ENCODE results near the gene TGIF2.

The TGIF2 gene

GRCh38 chr20:36632147-36632486, 58.7 kb downstream of the TGIF2 start:
- Histone ChIP-seq H3K4me3 (ENCODE audit: insufficient read depth in 1 of 2, low read depth in 1 of 2, low read length in 2 of 2) (no peak overlapping the region), H2BK5ac (ENCODE audit: low read depth, low read length, poor library complexity, severe bottlenecking) (no peak overlapping the region), H3K4me2 (ENCODE audit: low read length, poor library complexity, severe bottlenecking) (no peak overlapping the region), H3K27ac (ENCODE audit: low read length, poor library complexity, severe bottlenecking) (no peak overlapping the region), H4K8ac (ENCODE audit: low read length) (no peak overlapping the region), H3K9me3 (ENCODE audit: control insufficient read depth, low read length) (no peaks in the 10 kb centered on the region), H2AK5ac (ENCODE audit: low read length, severe bottlenecking) (no peak overlapping the region), H4K91ac (ENCODE audit: low read length) (no peak overlapping the region), H3K9ac (ENCODE audit: low read length) (no peak overlapping the region), H3K27me3 (ENCODE audit: control insufficient read depth in 1 of 2, insufficient read depth in 1 of 2, low read length in 2 of 2) (peaks cover 0 to 9% of the 10 kb centered on the region in 2 experiments), H3K79me1 (replicated peaks; ENCODE audit: low read length, poor library complexity, severe bottlenecking) (no peaks in the 10 kb centered on the region), H3K4me1 (ENCODE audit: control insufficient read depth, insufficient read depth, low read depth, low read length) (peaks cover 9% of the 10 kb centered on the region), H3K4ac (ENCODE audit: low read depth in 1 of 2, low read length in 2 of 2) (peak overlapping the region in 1 of 2 experiments; percentile 16), H2BK12ac (ENCODE audit: low read length in 2 of 2) (no peak overlapping the region), H2BK15ac (ENCODE audit: low read depth, poor library complexity, severe bottlenecking) (no peak overlapping the region), H3K14ac (ENCODE audit: low read length in 2 of 2) (no peak overlapping the region), H3K36me3 (ENCODE audit: control insufficient read depth in 1 of 2, insufficient read depth in 2 of 2, low read depth in 1 of 2, low read length in 2 of 2) (no peaks in the 10 kb centered on the region), H2AFZ (ENCODE audit: low read depth, low read length) (no peak overlapping the region), H3K23ac (ENCODE audit: low read length in 2 of 2) (no peak overlapping the region), H2BK120ac (ENCODE audit: low read depth, low read length) (no peak overlapping the region), H3K18ac (ENCODE audit: low read depth in 1 of 2, low read length in 2 of 2) (no peak overlapping the region)
- no peak for DNase-seq
- 85% methylated on average over 3 of the region's 3 CpGs for whole genome bisulfite sequencing

GRCh38 chr20:36632487-36633284, 59.3 kb downstream of the TGIF2 start:
- H3K27ac ChIP-seq (ENCODE audit: low read length, poor library complexity, severe bottlenecking): no peak overlapping the region
- H4K91ac ChIP-seq (ENCODE audit: low read length): no peak overlapping the region
- no peaks in the 10 kb centered on the region for H3K79me1 ChIP-seq (replicated peaks; ENCODE audit: low read length, poor library complexity, severe bottlenecking)
- H2BK120ac ChIP-seq (ENCODE audit: low read depth, low read length): no peak overlapping the region
- no peaks in the 10 kb centered on the region for H3K36me3 ChIP-seq (ENCODE audit: control insufficient read depth in 1 of 2, insufficient read depth in 2 of 2, low read depth in 1 of 2, low read length in 2 of 2)
- no peak overlapping the region for H3K4ac ChIP-seq (ENCODE audit: low read depth in 1 of 2, low read length in 2 of 2)
- H3K27me3 ChIP-seq (ENCODE audit: control insufficient read depth in 1 of 2, insufficient read depth in 1 of 2, low read length in 2 of 2): peaks cover 0 to 9% of the 10 kb centered on the region in 2 experiments
- no peak overlapping the region for H3K4me3 ChIP-seq (ENCODE audit: insufficient read depth in 1 of 2, low read depth in 1 of 2, low read length in 2 of 2)
- H3K23ac ChIP-seq (ENCODE audit: low read length in 2 of 2): no peak overlapping the region
- H2AFZ ChIP-seq (ENCODE audit: low read depth, low read length): no peak overlapping the region
- no peak overlapping the region for H3K18ac ChIP-seq (ENCODE audit: low read depth in 1 of 2, low read length in 2 of 2)
- no peak overlapping the region for H2BK15ac ChIP-seq (ENCODE audit: low read depth, poor library complexity, severe bottlenecking)
- no peak overlapping the region for H4K8ac ChIP-seq (ENCODE audit: low read length)
- H2AK5ac ChIP-seq (ENCODE audit: low read length, severe bottlenecking): no peak overlapping the region
- no peak overlapping the region for H3K9ac ChIP-seq (ENCODE audit: low read length)
- no peak overlapping the region for H2BK5ac ChIP-seq (ENCODE audit: low read depth, low read length, poor library complexity, severe bottlenecking)
- H3K9me3 ChIP-seq (ENCODE audit: control insufficient read depth, low read length): no peaks in the 10 kb centered on the region
- peaks cover 9% of the 10 kb centered on the region for H3K4me1 ChIP-seq (ENCODE audit: control insufficient read depth, insufficient read depth, low read depth, low read length)
- H3K14ac ChIP-seq (ENCODE audit: low read length in 2 of 2): no peak overlapping the region
- WGBS: 76% methylated on average over 14 of the region's 14 CpGs
- no peak for DNase-seq
- H2BK12ac ChIP-seq (ENCODE audit: low read length in 2 of 2): no peak overlapping the region
- H3K4me2 ChIP-seq (ENCODE audit: low read length, poor library complexity, severe bottlenecking): no peak overlapping the region

GRCh38 chr20:36633285-36633772, 59.9 kb downstream of the TGIF2 start:
- no peak overlapping the region for H3K23ac ChIP-seq (ENCODE audit: low read length in 2 of 2)
- H3K4me1 ChIP-seq (ENCODE audit: control insufficient read depth, insufficient read depth, low read depth, low read length): peaks cover 9% of the 10 kb centered on the region
- H3K27me3 ChIP-seq (ENCODE audit: control insufficient read depth in 1 of 2, insufficient read depth in 1 of 2, low read length in 2 of 2): peaks cover 0 to 9% of the 10 kb centered on the region in 2 experiments
- no peak overlapping the region for H2AK5ac ChIP-seq (ENCODE audit: low read length, severe bottlenecking)
- H3K4me3 ChIP-seq (ENCODE audit: insufficient read depth in 1 of 2, low read depth in 1 of 2, low read length in 2 of 2): peak overlapping the region in 1 of 2 experiments; percentile 14
- H3K4me2 ChIP-seq (ENCODE audit: low read length, poor library complexity, severe bottlenecking): no peak overlapping the region
- no peak overlapping the region for H2BK12ac ChIP-seq (ENCODE audit: low read length in 2 of 2)
- no peak overlapping the region for H2AFZ ChIP-seq (ENCODE audit: low read depth, low read length)
- no peaks in the 10 kb centered on the region for H3K36me3 ChIP-seq (ENCODE audit: control insufficient read depth in 1 of 2, insufficient read depth in 2 of 2, low read depth in 1 of 2, low read length in 2 of 2)
- H2BK120ac ChIP-seq (ENCODE audit: low read depth, low read length): no peak overlapping the region
- H3K18ac ChIP-seq (ENCODE audit: low read depth in 1 of 2, low read length in 2 of 2): no peak overlapping the region
- H2BK15ac ChIP-seq (ENCODE audit: low read depth, poor library complexity, severe bottlenecking): no peak overlapping the region
- H2BK5ac ChIP-seq (ENCODE audit: low read depth, low read length, poor library complexity, severe bottlenecking): no peak overlapping the region
- no peak overlapping the region for H3K9ac ChIP-seq (ENCODE audit: low read length)
- H3K4ac ChIP-seq (ENCODE audit: low read depth in 1 of 2, low read length in 2 of 2): no peak overlapping the region
- H4K8ac ChIP-seq (ENCODE audit: low read length): no peak overlapping the region
- H3K14ac ChIP-seq (ENCODE audit: low read length in 2 of 2): no peak overlapping the region
- H3K27ac ChIP-seq (ENCODE audit: low read length, poor library complexity, severe bottlenecking): no peak overlapping the region
- H3K79me1 ChIP-seq (replicated peaks; ENCODE audit: low read length, poor library complexity, severe bottlenecking): no peaks in the 10 kb centered on the region
- no peaks in the 10 kb centered on the region for H3K9me3 ChIP-seq (ENCODE audit: control insufficient read depth, low read length)
- DNase-seq: no peak
- 87% methylated on average over 9 of the region's 9 CpGs for WGBS
- H4K91ac ChIP-seq (ENCODE audit: low read length): no peak overlapping the region

DNA sequence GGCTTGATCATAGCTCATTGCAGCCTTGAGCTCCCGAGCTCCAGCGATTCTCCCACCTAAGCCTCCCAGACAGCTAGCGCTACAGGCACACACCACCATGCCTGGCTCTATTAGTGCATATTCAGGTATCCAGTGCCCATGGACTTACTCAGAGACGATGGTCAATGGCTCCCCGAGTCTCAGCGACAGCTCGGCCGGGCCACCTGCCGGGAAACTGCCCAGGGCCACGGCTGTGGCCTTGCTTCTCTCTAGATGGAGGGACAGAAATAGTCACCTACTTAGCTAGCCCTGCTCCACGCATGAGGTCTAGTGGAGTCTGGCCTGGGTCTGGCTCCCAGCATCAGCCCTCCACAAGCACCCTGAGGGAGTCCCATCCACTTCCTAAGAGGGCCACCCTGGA, 60.9 kb downstream of the TGIF2 start:
- Histone ChIP-seq H3K14ac (ENCODE audit: low read length in 2 of 2) (peak overlapping the region in 1 of 2 experiments; percentile 35), H2AK5ac (ENCODE audit: low read length, severe bottlenecking) (no peak overlapping the region), H4K8ac (ENCODE audit: low read length) (no peak overlapping the region), H3K23ac (ENCODE audit: low read length in 2 of 2) (peak overlapping the region in 1 of 2 experiments; percentile 9), H2AFZ (ENCODE audit: low read depth, low read length) (no peak overlapping the region), H4K91ac (ENCODE audit: low read length) (no peak overlapping the region), H2BK5ac (ENCODE audit: low read depth, low read length, poor library complexity, severe bottlenecking) (no peak overlapping the region), H3K9me3 (ENCODE audit: control insufficient read depth, low read length) (no peaks in the 10 kb centered on the region), H3K36me3 (ENCODE audit: control insufficient read depth in 1 of 2, insufficient read depth in 2 of 2, low read depth in 1 of 2, low read length in 2 of 2) (no peaks in the 10 kb centered on the region), H3K4me3 (ENCODE audit: insufficient read depth in 1 of 2, low read depth in 1 of 2, low read length in 2 of 2) (no peak overlapping the region), H3K9ac (ENCODE audit: low read length) (no peak overlapping the region), H3K18ac (ENCODE audit: low read depth in 1 of 2, low read length in 2 of 2) (no peak overlapping the region), H2BK15ac (ENCODE audit: low read depth, poor library complexity, severe bottlenecking) (no peak overlapping the region), H3K4me2 (ENCODE audit: low read length, poor library complexity, severe bottlenecking) (no peak overlapping the region), H3K27me3 (ENCODE audit: control insufficient read depth in 1 of 2, insufficient read depth in 1 of 2, low read length in 2 of 2) (peaks cover 0 to 9% of the 10 kb centered on the region in 2 experiments), H3K27ac (ENCODE audit: low read length, poor library complexity, severe bottlenecking) (no peak overlapping the region), H2BK12ac (ENCODE audit: low read length in 2 of 2) (no peak overlapping the region), H2BK120ac (ENCODE audit: low read depth, low read length) (no peak overlapping the region), H3K79me1 (replicated peaks; ENCODE audit: low read length, poor library complexity, severe bottlenecking) (no peaks in the 10 kb centered on the region), H3K4ac (ENCODE audit: low read depth in 1 of 2, low read length in 2 of 2) (no peak overlapping the region), H3K4me1 (ENCODE audit: control insufficient read depth, insufficient read depth, low read depth, low read length) (peaks cover 9% of the 10 kb centered on the region)
- DNase-seq: no peak
- WGBS: 91% methylated on average over 11 of the region's 11 CpGs

Measured in mesenchymal stem cell (in vitro differentiated cells and primary cell).